Lower leg skin (tissue), 4 donors: ENCODE measurements around the gene ZNF333. TPM values are rescaled to one million over a fixed set of nuclear protein-coding genes. Genes with fewer than 3 reads are reported as not detected.

Experiments
- DNase-seq, 2 donors: peaks; one replicate each; pipeline ENCODE4 v3.0.0-alpha.2; 2019; ENCODE audit warnings: low spot score in 2 of 2
- H3K4me3 ChIP-seq: fragments of 200-600 bp; sonication (generic); 2 replicates; pipeline ENCODE4 v1.5.1; 2017; ENCODE audit warnings: mild to moderate bottlenecking, low read depth; ENCODE audit not compliant: poor library complexity, severe bottlenecking
- CTCF ChIP-seq, 3 donors: fragments of 450-650 bp; IDR thresholded peaks; one replicate each; pipeline ENCODE4 v1.5.1; 2016; ENCODE audit warnings: antibody characterized with exemption in 3 of 3, mild to moderate bottlenecking in 3 of 3, moderate library complexity in 2 of 3
- POLR2A ChIP-seq, 2 donors: fragments of 450-650 bp; IDR thresholded peaks; one replicate each; pipeline ENCODE4 v1.6.1; 2016 to 2017; ENCODE audit warnings: antibody characterized with exemption in 2 of 2, mild to moderate bottlenecking in 1 of 2, moderate library complexity in 1 of 2
- WGBS, 2 donors: methylation state at CpG; one replicate each; pipeline ENCODE4 v1.1.5; 2018; 5-methylcytosine and 5-hydroxymethylcytosine counted together
- intact Hi-C: fragments of 100-400 bp; cut with DNase I; formaldehyde crosslinking; loops from one replicate; pipeline ENCODE4 v1.15.0; 2023; ENCODE audit warnings: low total_unique reads
- total RNA-seq, 4 donors: library from RNA; depleted of rRNA; stranded (reverse); fragments of >200 nt; gene quantifications; one replicate each; pipeline ENCODE4 v1.1.0, GENCODE V29; 2016

Gene ZNF333
- total RNA-seq = 10 to 100 TPM; 14.0 to 26.8 (median 16.6) TPM

GRCh38 chr19:14689598-14690503 lies at the start of gene ZNF333:
TSS of gene ZNF333 (plus strand) at chr19:14690048. CDS start at chr19:14693492, 3,444 bp downstream.
- H3K4me3 ChIP-seq = peak within 1 kb of the TSS; percentile 52
- 0 to 1% methylated on average over 28 to 44 of the region's 66 CpGs for WGBS, 2 donors
- peak; percentile 89 to 99 for DNase-seq
- intact Hi-C loops = loop anchor here (10.0 kb wide), 1 partner anchor 125 kb away; no protein-coding TSS in a partner anchor
- TF ChIP-seq POLR2A (IDR thresholded peaks at IDR 0.05) = no peak
- TF ChIP-seq CTCF (IDR thresholded peaks at IDR 0.05) = no peak

GRCh38 chr19:14648506-14648905 lies 41.3 kb upstream of the ZNF333 start:
- 69 to 90% methylated on average over 2 of the region's 2 CpGs for WGBS, 2 donors
- intact Hi-C loops = no loop called here
- no peak for DNase-seq
- H3K4me3 ChIP-seq = no peak overlapping the region
- no peak for TF ChIP-seq POLR2A (IDR thresholded peaks at IDR 0.05)
- no peak for TF ChIP-seq CTCF (IDR thresholded peaks at IDR 0.05)

GRCh38 chr19:14649020-14649419 lies 40.8 kb upstream of the ZNF333 start:
- no peak for DNase-seq
- TF ChIP-seq POLR2A (IDR thresholded peaks at IDR 0.05) (no peak), CTCF (IDR thresholded peaks at IDR 0.05) (no peak)
- WGBS, 2 donors = 72 to 78% methylated on average over 4 of the region's 4 CpGs
- H3K4me3 ChIP-seq = no peak overlapping the region
- intact Hi-C loops = no loop called here

GRCh38 chr19:14650161-14650560 lies 39.7 kb upstream of the ZNF333 start:
- WGBS, 2 donors = 58 to 67% methylated on average over 2 of the region's 2 CpGs
- no peak for DNase-seq
- intact Hi-C loops = no loop called here
- H3K4me3 ChIP-seq = no peak overlapping the region
- TF ChIP-seq CTCF (IDR thresholded peaks at IDR 0.05) (no peak), POLR2A (IDR thresholded peaks at IDR 0.05) (no peak)

GRCh38 chr19:14654786-14655560 lies 34.9 kb upstream of the ZNF333 start:
- no peak for DNase-seq
- WGBS, 2 donors = 66 to 68% methylated on average over 7 of the region's 7 CpGs
- H3K4me3 ChIP-seq = no peak overlapping the region
- intact Hi-C loops = no loop called here
- TF ChIP-seq POLR2A (IDR thresholded peaks at IDR 0.05) = no peak
- TF ChIP-seq CTCF (IDR thresholded peaks at IDR 0.05) = no peak
